Ovary (tissue), 9 donors: Measurements from ENCODE around the gene PDE4D. TPM values are rescaled to one million over a fixed set of nuclear protein-coding genes. Genes with fewer than 3 reads are reported as not detected.

Source experiments
- DNase-seq, 5 donors: peaks; one replicate each; pipeline ENCODE4 v3.0.0-alpha.2; 2019 to 2020
- H3K27ac ChIP-seq, 2 donors: fragments of 200-600 bp; one replicate each; pipeline versions ENCODE4 v1.5.1 to v1.8.0; 2019 to 2022
- H3K27me3 ChIP-seq: fragments of 200-600 bp; one replicate; pipeline ENCODE4 v1.8.0; 2022
- H3K36me3 ChIP-seq: fragments of 200-600 bp; sonication (generic); one replicate; pipeline ENCODE4 v1.5.1; 2019
- H3K4me1 ChIP-seq: one replicate; pipeline ENCODE4 v1.8.1; 2013; ENCODE audit warnings: mild to moderate bottlenecking, moderate library complexity; ENCODE audit not compliant: insufficient read depth
- H3K4me3 ChIP-seq: fragments of 200-600 bp; sonication (generic); one replicate; pipeline ENCODE4 v1.5.1; 2017
- H3K9me3 ChIP-seq, 2 donors: fragments of 200-600 bp in 1 of 2; sonication (generic) in 1 of 2; one replicate each; pipeline versions ENCODE4 v1.5.1 to v1.8.1; 2013 to 2019; ENCODE audit warnings: mild to moderate bottlenecking in 1 of 2, moderate library complexity in 1 of 2
- EP300 ChIP-seq: sonication (generic); formaldehyde crosslinking; IDR thresholded peaks from one replicate; pipeline ENCODE4 v1.6.1; 2017; ENCODE audit warnings: antibody characterized with exemption
- POLR2A ChIP-seq: fragments of 450-650 bp; IDR thresholded peaks from one replicate; pipeline ENCODE4 v1.6.1; 2017; ENCODE audit warnings: antibody characterized with exemption, mild to moderate bottlenecking, moderate library complexity
- WGBS, 3 donors: extraction: QIAGEN DNeasy Blood & Tissue Kit in 1 of 3; methylation state at CpG; one replicate each; pipeline versions ENCODE4 v1.1.5 to v1.1.7; 2013 to 2017; 5-methylcytosine and 5-hydroxymethylcytosine counted together
- intact Hi-C, 4 donors: fragments of 100-400 bp; cut with DNase I; formaldehyde crosslinking; loops; one replicate each; pipeline versions ENCODE4 v1.11.0 to v1.15.1; 2022 to 2023
- polyA plus RNA-seq, 2 donors: library from polyadenylated mRNA; stranded (reverse); fragments of 200-250 nt in 1 of 2; fragments of 350-450 nt in 1 of 2; fragmentation: Illumina TruSeq in 1 of 2; extraction: RNeasy Lipid Tissue Mini Kit (QIAGEN cat#74804) in 1 of 2; gene quantifications; one replicate each; pipeline ENCODE4 v1.2.3, GENCODE V29; 2013 to 2014
- total RNA-seq, 7 donors: library from RNA; depleted of rRNA in 2 of 7; stranded (reverse); fragments of >200 nt in 2 of 7; fragmentation: NEBNext Ultra II Directional in 3 of 7; extraction: Animal tissue kit (Norgen Biotek cat#: 25700) in 3 of 7; gene quantifications; one replicate each; pipeline versions ENCODE4 v1.1.0 to v1.2.4, GENCODE V29; 2016 to 2023
- TF ChIP-seq, protein P1 (sequence below), 3 donors: fragments of 450-650 bp in 2 of 3; fragments of 200-600 bp in 1 of 3; IDR thresholded peaks; one replicate each; pipeline versions ENCODE4 v1.5.1 to v1.8.0; 2016 to 2022; ENCODE audit warnings: antibody characterized with exemption in 3 of 3, mild to moderate bottlenecking in 1 of 3
- donor health status: DM: no; HTN: no; CAD: no; lungs with moderate emphysema.
- donor health status: DM: no; HTN: no; CAD: no.
- donor health status: Bipolar disorder and iron deficiency.
- donor health status: DM: yes; HTN: yes; CAD: no.
- donor health status: DM: no; HTN: no; CAD: no.
- donor health status: DM: yes; HTN: yes; CAD: no.

The PDE4D gene
- total and polyA plus RNA-seq, 9 donors, result 1.3 to 67.6 (median 8.4) TPM

GRCh38 chr5:59021837-59022514 lies 871.5 kb downstream of the PDE4D start:
- no peak for TF ChIP-seq POLR2A
- TF ChIP-seq EP300, result no peak
- TF ChIP-seq, protein P1, sequence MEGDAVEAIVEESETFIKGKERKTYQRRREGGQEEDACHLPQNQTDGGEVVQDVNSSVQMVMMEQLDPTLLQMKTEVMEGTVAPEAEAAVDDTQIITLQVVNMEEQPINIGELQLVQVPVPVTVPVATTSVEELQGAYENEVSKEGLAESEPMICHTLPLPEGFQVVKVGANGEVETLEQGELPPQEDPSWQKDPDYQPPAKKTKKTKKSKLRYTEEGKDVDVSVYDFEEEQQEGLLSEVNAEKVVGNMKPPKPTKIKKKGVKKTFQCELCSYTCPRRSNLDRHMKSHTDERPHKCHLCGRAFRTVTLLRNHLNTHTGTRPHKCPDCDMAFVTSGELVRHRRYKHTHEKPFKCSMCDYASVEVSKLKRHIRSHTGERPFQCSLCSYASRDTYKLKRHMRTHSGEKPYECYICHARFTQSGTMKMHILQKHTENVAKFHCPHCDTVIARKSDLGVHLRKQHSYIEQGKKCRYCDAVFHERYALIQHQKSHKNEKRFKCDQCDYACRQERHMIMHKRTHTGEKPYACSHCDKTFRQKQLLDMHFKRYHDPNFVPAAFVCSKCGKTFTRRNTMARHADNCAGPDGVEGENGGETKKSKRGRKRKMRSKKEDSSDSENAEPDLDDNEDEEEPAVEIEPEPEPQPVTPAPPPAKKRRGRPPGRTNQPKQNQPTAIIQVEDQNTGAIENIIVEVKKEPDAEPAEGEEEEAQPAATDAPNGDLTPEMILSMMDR (IDR thresholded peaks at IDR 0.05), result no peak
- no peaks in the 10 kb centered on the region for H3K27me3 ChIP-seq
- intact Hi-C loops, result no loop called here
- 70 to 80% (median 79%) methylated on average over 7 of the region's 7 CpGs for WGBS, 3 donors
- no peaks in the 10 kb centered on the region for H3K9me3 ChIP-seq
- DNase-seq, result no peak
- no peak overlapping the region for H3K27ac ChIP-seq
- no peak overlapping the region for H3K4me3 ChIP-seq
- H3K4me1 ChIP-seq, result no peaks in the 10 kb centered on the region
- no peaks in the 10 kb centered on the region for H3K36me3 ChIP-seq

- TF ChIP-seq EP300 (no peak), POLR2A (no peak)
- TF ChIP-seq, protein P1 (IDR thresholded peaks at IDR 0.05), result no peak
- Histone ChIP-seq H3K36me3 (no peaks in the 10 kb centered on the region), H3K9me3 (no peaks in the 10 kb centered on the region), H3K4me1 (no peaks in the 10 kb centered on the region), H3K27ac (no peak overlapping the region), H3K4me3 (no peak overlapping the region), H3K27me3 (no peaks in the 10 kb centered on the region)
- no peak for DNase-seq
- intact Hi-C loops, result no loop called here
Observed at GRCh38 chr5:59021286-59021673, 872.2 kb downstream of the PDE4D start.

GRCh38 chr5:59020611-59021285 lies 872.8 kb downstream of the PDE4D start:
- H3K27ac ChIP-seq, result no peak overlapping the region
- TF ChIP-seq EP300, result no peak
- TF ChIP-seq, protein P1 (IDR thresholded peaks at IDR 0.05), result no peak
- TF ChIP-seq POLR2A, result no peak

DNA sequence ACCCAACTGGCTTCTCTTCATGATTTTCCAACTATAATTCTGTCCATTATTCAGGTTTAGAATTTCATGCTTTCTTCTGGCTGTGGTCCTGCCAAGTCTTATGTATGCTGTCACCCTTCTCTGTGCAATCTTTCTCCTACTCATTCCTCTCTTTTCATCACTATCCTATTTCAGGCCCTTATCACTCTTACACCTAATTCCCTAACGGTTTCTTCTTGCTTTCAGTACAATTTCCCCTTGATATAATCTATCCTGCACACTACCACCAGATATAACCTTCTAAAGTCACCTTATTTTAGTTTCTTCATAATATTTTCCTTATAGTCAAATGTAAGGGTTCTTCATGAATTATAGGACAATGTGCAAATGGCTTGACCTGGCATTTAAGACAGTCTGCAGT lies 874.4 kb downstream of the PDE4D start:
- Histone ChIP-seq H3K9me3 (no peaks in the 10 kb centered on the region), H3K4me3 (no peak overlapping the region), H3K4me1 (no peaks in the 10 kb centered on the region), H3K27ac (no peak overlapping the region), H3K27me3 (no peaks in the 10 kb centered on the region), H3K36me3 (no peaks in the 10 kb centered on the region)
- TF ChIP-seq EP300, result no peak
- TF ChIP-seq, protein P1 (IDR thresholded peaks at IDR 0.05), result no peak
- TF ChIP-seq POLR2A, result no peak
- intact Hi-C loops, result no loop called here
- DNase-seq, result no peak
- 28 to 42% (median 36%) methylated on average over 1 of the region's 1 CpG for WGBS, 3 donors

More at GRCh38 chr5:59020611-59021285, 872.8 kb downstream of the PDE4D start:
- no peaks in the 10 kb centered on the region for H3K36me3 ChIP-seq
- intact Hi-C loops, result no loop called here
- no peaks in the 10 kb centered on the region for H3K4me1 ChIP-seq
- no peak for DNase-seq
- H3K4me3 ChIP-seq, result no peak overlapping the region
- H3K27me3 ChIP-seq, result no peaks in the 10 kb centered on the region
- H3K9me3 ChIP-seq, result no peaks in the 10 kb centered on the region
- 67 to 73% (median 71%) methylated on average over 3 of the region's 3 CpGs for WGBS, 3 donors
